ENCODE measurements around the gene FOXR1.
"Not testable (repeated sequence)": the region's sequence is repeated elsewhere in the genome, so short reads cannot be mapped to it uniquely, and the experiment has no call there.

The FOXR1 gene

GRCh38 chr11:118947091-118947490 is 24.5 kb upstream of the FOXR1 start:
- DNase-seq, result no peak

GRCh38 chr11:118948000-118948399 is 23.6 kb upstream of the FOXR1 start:
- no peak for DNase-seq

DNA sequence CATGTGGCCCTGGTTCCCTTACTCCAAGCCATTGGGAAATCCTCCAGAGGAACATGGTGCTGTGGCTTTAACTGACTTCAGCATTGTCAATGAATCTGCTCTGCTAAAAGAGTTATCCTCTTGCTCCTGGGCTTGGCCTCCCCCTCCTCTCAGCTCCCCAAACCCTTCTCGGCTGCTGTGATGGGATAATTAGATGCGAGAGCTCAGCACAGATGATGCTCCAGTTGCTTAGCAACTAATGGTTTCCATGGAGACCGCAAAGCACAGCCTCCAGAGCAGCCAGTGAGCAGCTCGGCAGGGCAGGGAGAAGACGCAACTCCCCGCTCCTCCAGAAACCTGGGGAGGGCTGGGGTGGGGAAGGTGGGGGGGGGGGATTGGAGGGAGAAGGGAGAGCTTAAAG is 18.3 kb upstream of the FOXR1 start:
- DNase-seq, result no peak

- DNase-seq, result not testable (repeated sequence)
Observed at GRCh38 chr11:118953976-118954375, 17.6 kb upstream of the FOXR1 start.

DNA sequence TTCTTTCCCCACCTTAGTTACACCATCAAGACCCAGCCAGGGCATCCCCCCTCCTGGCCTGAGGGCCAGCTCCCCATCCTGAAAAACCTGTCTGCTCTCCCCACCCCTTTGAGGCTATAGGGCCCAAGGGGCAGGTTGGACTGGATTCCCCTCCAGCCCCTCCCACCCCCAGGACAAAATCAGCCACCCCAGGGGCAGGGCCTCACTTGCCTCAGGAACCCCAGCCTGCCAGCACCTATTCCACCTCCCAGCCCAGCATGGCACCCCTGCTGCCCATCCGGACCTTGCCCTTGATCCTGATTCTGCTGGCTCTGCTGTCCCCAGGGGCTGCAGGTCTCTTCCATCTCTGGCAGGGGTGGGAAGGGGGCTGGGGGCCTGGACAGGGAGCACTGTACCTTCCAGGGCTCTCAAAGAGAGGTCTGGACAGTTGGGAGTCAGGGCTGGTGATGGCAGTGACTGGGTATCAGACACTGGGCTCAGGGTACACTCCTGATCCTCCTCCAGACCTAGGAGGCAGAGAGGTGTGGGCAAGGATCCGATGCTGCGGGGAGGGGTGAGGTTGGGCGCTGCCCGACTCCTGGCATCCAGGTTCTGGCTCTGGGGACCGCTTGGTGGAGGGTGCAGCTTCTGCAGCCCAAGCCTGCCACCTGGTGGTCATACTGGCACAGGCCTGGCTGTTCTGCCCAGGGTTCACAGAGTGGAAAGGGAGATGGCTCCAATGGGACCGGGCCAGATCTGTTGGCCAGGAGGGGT is 15.3 kb upstream of the FOXR1 start, which contains the start of gene UPK2:
Gene UPK2, plus strand, starts transcription at position 205 of the 753 bp plus-strand sequence. Its CDS starts 53 bp downstream, at position 258.
- peak; percentile 70 for DNase-seq

- no peak for DNase-seq
Observed at GRCh38 chr11:118956847-118957469, 14.6 kb upstream of the FOXR1 start.

GRCh38 chr11:118957549-118957948 is 14.0 kb upstream of the FOXR1 start:
- DNase-seq, result no peak

DNA sequence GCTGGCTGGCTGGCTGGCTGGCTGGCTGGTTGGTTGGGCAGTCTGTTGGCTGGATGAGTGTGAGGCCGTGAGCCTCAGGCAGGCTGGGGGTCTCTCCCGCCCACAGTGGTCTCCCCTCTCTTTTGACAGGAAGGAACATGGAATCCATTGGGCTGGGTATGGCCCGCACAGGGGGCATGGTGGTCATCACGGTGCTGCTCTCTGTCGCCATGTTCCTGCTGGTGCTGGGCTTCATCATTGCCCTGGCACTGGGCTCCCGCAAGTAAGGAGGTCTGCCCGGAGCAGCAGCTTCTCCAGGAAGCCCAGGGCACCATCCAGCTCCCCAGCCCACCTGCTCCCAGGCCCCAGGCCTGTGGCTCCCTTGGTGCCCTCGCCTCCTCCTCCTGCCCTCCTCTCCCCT is 13.6 kb upstream of the FOXR1 start:
- DNase-seq, result no peak

- DNase-seq, result no peak
Observed at GRCh38 chr11:118958577-118958976, 13.0 kb upstream of the FOXR1 start.

- DNase-seq, result no peak
Observed at GRCh38 chr11:118961189-118961588, 10.4 kb upstream of the FOXR1 start.

DNA sequence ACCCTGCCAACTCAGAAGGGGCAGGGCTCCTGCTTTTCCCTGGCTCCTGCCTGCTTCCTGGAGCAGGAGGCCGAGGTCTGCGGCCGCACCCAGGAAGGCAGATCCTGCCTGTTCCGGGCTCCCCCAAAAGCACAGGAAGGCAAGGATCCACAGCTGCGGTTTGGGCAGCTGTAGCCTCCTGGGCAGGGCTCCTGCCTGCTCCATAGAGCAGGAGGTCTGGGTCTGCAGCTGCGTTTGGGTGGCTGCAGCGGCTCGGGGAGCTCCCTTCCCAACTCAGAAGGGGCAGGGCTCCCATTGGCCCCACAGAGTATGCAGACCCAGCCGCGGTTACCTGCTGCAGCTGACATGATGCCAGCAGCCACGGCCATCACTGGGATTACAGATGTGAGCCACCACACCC is 10.0 kb upstream of the FOXR1 start:
- DNase-seq, result no peak

GRCh38 chr11:118969508-118969907 is 2.1 kb upstream of the FOXR1 start:
- not testable (repeated sequence) for DNase-seq

- DNase-seq, result no peak
Observed at GRCh38 chr11:118973985-118974384, 2.4 kb downstream of the FOXR1 start.

DNA sequence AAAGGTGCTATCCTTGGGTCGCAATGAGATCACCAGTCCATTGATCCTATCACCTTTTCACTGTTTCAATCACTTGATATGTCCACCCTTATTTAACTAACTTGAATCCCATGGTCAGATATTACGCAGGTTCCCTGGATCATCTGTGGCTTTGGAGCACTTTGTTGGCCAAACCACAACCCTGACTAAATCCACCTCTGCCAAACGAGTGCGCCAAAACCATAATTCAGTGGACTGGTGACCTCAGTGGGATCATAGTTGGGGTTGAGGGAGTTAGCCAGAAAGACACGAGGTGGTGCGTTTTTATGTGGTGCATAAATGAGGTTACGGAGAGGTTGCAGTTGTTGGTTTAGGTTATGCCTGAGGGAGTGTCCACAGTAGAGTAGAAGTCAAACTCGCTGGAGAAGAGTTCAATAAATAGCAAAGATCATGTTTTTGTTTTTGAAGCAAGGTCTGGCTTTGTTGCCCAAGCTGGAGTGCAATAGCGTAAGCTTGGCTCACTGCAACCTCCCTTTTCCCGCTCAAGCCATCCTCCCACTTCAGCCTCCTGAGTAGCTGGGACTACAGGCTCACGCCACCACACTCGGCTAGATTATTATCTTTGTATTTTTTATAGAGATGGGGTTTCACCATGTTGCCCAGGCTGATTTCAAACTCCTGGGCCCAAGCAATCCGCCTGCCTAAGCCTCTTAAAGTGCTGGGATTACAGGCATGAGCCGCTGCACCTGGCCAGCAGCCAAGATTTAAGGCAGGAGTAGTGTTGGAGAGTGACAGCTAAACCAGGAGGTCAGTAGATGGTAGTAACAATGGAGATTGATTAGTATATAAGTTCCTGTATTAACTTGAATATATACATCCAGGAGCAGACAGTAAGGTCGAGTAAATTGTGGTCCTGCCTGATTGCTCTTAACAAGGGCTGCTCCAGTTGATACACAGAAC is 4.5 kb downstream of the FOXR1 start:
- no peak for DNase-seq

GRCh38 chr11:118979434-118979833 is 7.9 kb downstream of the FOXR1 start:
- DNase-seq, result no peak

- DNase-seq, result no peak
Observed at GRCh38 chr11:118980191-118980881, 8.8 kb downstream of the FOXR1 start.

- DNase-seq, result not testable (repeated sequence)
Observed at GRCh38 chr11:118984337-118984736, 12.8 kb downstream of the FOXR1 start.

DNA sequence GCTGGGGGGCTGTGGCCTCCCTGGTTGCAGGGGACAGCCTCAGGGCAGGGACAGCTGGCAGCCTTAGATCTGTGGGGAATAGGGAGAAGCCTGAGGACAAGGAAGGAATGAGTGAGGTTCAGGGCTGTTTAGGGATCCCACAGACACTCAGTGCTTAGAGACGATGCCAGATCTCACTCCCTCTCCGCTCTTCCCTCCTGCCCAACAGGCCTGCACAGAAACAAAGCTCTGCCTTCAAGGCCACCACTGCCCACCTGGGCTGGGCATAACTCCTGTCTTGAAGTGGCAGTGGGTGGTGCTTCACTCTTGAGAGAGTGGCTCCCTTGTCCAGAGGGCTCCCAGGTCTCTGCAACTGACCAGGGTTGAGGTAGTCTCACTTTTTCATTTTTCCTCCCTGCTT is 13.3 kb downstream of the FOXR1 start:
- no peak for DNase-seq

GRCh38 chr11:118988280-118988679 is 16.7 kb downstream of the FOXR1 start:
- DNase-seq, result no peak

- not testable (repeated sequence) for DNase-seq
Observed at GRCh38 chr11:118991486-118992038, 20.0 kb downstream of the FOXR1 start.

- peak; percentile 39 for DNase-seq
Observed at GRCh38 chr11:118996926-118997626, 25.5 kb downstream of the FOXR1 start.

Measured in fibroblast of skin of abdomen (primary cell).